ENCODE data around the gene ZNF154.

ZNF154 gene

GRCh38 chr19:57686727-57687126 lies 22.3 kb downstream of the ZNF154 start:
- TF ChIP-seq, protein P1, sequence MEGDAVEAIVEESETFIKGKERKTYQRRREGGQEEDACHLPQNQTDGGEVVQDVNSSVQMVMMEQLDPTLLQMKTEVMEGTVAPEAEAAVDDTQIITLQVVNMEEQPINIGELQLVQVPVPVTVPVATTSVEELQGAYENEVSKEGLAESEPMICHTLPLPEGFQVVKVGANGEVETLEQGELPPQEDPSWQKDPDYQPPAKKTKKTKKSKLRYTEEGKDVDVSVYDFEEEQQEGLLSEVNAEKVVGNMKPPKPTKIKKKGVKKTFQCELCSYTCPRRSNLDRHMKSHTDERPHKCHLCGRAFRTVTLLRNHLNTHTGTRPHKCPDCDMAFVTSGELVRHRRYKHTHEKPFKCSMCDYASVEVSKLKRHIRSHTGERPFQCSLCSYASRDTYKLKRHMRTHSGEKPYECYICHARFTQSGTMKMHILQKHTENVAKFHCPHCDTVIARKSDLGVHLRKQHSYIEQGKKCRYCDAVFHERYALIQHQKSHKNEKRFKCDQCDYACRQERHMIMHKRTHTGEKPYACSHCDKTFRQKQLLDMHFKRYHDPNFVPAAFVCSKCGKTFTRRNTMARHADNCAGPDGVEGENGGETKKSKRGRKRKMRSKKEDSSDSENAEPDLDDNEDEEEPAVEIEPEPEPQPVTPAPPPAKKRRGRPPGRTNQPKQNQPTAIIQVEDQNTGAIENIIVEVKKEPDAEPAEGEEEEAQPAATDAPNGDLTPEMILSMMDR (IDR thresholded peaks at IDR 0.05; ENCODE audit: low read depth, low read length): no peak
- no peak overlapping the region for H3K4me3 ChIP-seq (replicated peaks in 1 of 2; ENCODE audit: low read depth in 2 of 2, low read length in 2 of 2)
- DNase-seq (ENCODE audit: low read depth in 2 of 2): no peak

- TF ChIP-seq, protein P1 (IDR thresholded peaks at IDR 0.05; ENCODE audit: low read depth, low read length): no peak
- H3K4me3 ChIP-seq (replicated peaks in 1 of 2; ENCODE audit: low read depth in 2 of 2, low read length in 2 of 2): peak overlapping the region; percentile 98 to 99
- DNase-seq (ENCODE audit: low read depth in 2 of 2): no peak
Measured at GRCh38 chr19:57682226-57682766, 26.7 kb downstream of the ZNF154 start.

DNA sequence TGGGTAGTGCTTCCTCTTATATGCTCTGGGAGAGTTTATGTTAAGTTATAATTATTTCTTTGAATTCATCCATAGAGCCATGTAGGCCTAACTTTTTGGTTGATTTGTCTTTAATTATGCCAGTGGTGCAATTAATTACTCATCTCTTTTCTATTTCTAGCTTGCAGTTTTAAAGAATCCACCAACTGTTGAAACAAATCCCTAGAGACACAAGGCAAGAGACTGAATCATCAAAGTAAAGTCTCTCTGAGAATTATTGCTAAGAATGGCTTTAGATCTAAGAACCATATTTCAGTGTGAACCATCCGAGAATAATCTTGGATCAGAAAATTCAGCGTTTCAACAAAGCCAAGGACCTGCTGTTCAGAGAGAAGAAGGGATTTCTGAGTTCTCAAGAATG lies 33.1 kb downstream of the ZNF154 start:
- peak in 1 of 2 donors; percentile 81 for DNase-seq (ENCODE audit: low read depth in 2 of 2)
- no peak overlapping the region for H3K4me3 ChIP-seq (replicated peaks in 1 of 2; ENCODE audit: low read depth in 2 of 2, low read length in 2 of 2)
- TF ChIP-seq, protein P1 (IDR thresholded peaks at IDR 0.05; ENCODE audit: low read depth, low read length): no peak

GRCh38 chr19:57672466-57672865 lies 36.5 kb downstream of the ZNF154 start:
- no peak overlapping the region for H3K4me3 ChIP-seq (replicated peaks in 1 of 2; ENCODE audit: low read depth in 2 of 2, low read length in 2 of 2)
- TF ChIP-seq, protein P1 (IDR thresholded peaks at IDR 0.05; ENCODE audit: low read depth, low read length): no peak
- DNase-seq (ENCODE audit: low read depth in 2 of 2): no peak

DNA sequence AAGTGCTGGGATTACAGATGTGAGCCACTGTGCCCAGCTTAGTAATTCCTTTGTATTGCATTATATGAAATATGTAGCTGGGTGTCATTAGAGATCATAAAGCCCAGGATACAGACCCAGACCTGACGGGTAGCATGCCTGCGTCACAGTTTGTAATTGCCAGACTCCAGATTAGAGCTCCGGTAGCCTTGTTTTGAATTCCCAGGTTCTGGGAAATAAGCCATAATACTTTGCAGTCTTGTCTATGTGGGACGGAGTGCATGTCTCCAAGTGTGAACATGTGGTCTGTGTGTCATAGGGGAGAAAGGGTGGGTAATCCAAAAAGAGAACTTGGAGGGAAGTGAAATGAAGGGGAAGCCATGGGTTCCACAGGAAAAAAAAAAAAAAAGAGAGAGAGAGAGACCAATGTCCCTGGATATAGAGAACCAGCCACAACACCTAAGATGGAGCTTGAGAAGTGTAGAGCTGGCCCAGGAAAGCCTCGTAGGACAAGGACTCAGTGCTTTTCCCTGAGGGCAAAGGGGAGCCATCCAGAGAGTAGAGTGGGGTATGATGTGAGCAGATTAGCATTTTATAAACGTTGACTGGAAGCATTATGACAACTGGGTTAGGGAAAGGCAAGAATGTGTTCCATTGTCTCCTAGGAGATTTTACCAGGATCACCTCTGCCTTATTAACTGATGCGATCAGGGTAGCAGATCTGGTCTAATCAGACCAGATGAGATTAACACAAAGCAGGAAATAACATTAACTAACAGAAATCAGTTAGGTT lies 37.7 kb downstream of the ZNF154 start:
- TF ChIP-seq, protein P1 (IDR thresholded peaks at IDR 0.05; ENCODE audit: low read depth, low read length): no peak
- no peak for DNase-seq (ENCODE audit: low read depth in 2 of 2)
- no peak overlapping the region for H3K4me3 ChIP-seq (replicated peaks in 1 of 2; ENCODE audit: low read depth in 2 of 2, low read length in 2 of 2)

- DNase-seq (ENCODE audit: low read depth in 2 of 2): no peak
- TF ChIP-seq, protein P1 (IDR thresholded peaks at IDR 0.05; ENCODE audit: low read depth, low read length): no peak
- H3K4me3 ChIP-seq (replicated peaks in 1 of 2; ENCODE audit: low read depth in 2 of 2, low read length in 2 of 2): no peak within 1 kb of the TSS
Measured at GRCh38 chr19:57668635-57669034, 40.4 kb downstream of the ZNF154 start, which contains the start of gene ZSCAN4. ZSCAN4 (plus strand) TSS chr19:57668935; CDS start chr19:57676146, 7,211 bp downstream.

Measured in cardiac fibroblast (primary cell).